B cell (primary cell): ENCODE results near the gene SPSB1. TPM values are rescaled to one million over a fixed set of nuclear protein-coding genes. Genes with fewer than 3 reads are reported as not detected.
A peak's percentile ranks its signal among the peaks of the same experiment; 100 is the strongest.

ENCODE experiments used
- ATAC-seq: fragments of 200-7000 bp; cut with Tn5 transposase; one replicate; pipeline ENCODE4 v1.10.0; 2021; ENCODE audit warnings: low read depth, mild to moderate bottlenecking, moderate number of reproducible peaks, moderate library complexity
- CTCF ChIA-PET: fragments of 350-600 bp; sonication (Branson Sonifier 250); formaldehyde crosslinking; loops from one replicate; lab custom pipeline; 2021; ENCODE audit warnings: antibody characterized with exemption, inconsistent platforms; lab: Charles Lee
- POLR2A ChIA-PET: fragments of 350-600 bp; sonication (Branson Sonifier 250); formaldehyde crosslinking; loops from one replicate; lab custom pipeline; 2021; ENCODE audit warnings: antibody characterized with exemption; lab: Charles Lee
- DNase-seq: peaks from one replicate; pipeline ENCODE4 v3.0.0; 2013
- H2AFZ ChIP-seq: 2 replicates; pipeline ENCODE4 v1.6.1; 2012; ENCODE audit warnings: mild to moderate bottlenecking, low read depth, low read length; ENCODE audit not compliant: insufficient read depth, poor library complexity, severe bottlenecking
- H3K27ac ChIP-seq, 2 donors: 1 replicate in 1 of 2; 2 replicates in 1 of 2; pipeline ENCODE4 v1.5.1; 2012 to 2013; ENCODE audit warnings: low read length in 2 of 2, mild to moderate bottlenecking in 2 of 2, moderate library complexity in 1 of 2
- H3K27me3 ChIP-seq, 4 experiments: fragments of 200-600 bp in 1 of 4; sonication (generic) in 1 of 4; replicated peaks in 1 of 4; 1 replicate in 2 of 4; 2 replicates in 2 of 4; pipeline versions ENCODE4 v1.6.1 to v1.7.0; 2013 to 2016; ENCODE audit warnings: low read length in 3 of 4, mild to moderate bottlenecking in 2 of 4, mixed read lengths in 1 of 4, moderate library complexity in 1 of 4; ENCODE audit not compliant: insufficient read depth in 4 of 4, control insufficient read depth in 3 of 4; ENCODE audit errors: control extremely low read depth in 1 of 4
- H3K36me3 ChIP-seq, 2 experiments: replicated peaks in 1 of 2; 1 replicate in 1 of 2; 2 replicates in 1 of 2; pipeline versions ENCODE4 v1.6.1 to v1.7.1; 2013; ENCODE audit warnings: low read length in 1 of 2; ENCODE audit not compliant: insufficient read depth in 2 of 2, control insufficient read depth in 1 of 2; ENCODE audit errors: control extremely low read depth in 1 of 2, extremely low read depth in 1 of 2
- H3K4me1 ChIP-seq, 2 donors: fragments of 200-600 bp in 1 of 2; sonication (generic) in 1 of 2; 1 replicate in 1 of 2; 2 replicates in 1 of 2; pipeline versions ENCODE4 v1.5.1 to v1.6.1; 2013 to 2017; ENCODE audit warnings: low read length in 2 of 2; ENCODE audit not compliant: control insufficient read depth in 2 of 2, insufficient read depth in 2 of 2
- H3K4me2 ChIP-seq: replicated peaks from 2 replicates; pipeline ENCODE3; 2012; ENCODE audit warnings: mild to moderate bottlenecking, low read depth, low read length; ENCODE audit not compliant: poor library complexity, severe bottlenecking
- H3K4me3 ChIP-seq, 5 experiments: fragments of 200-600 bp in 1 of 5; sonication (generic) in 1 of 5; 1 replicate in 3 of 5; 2 replicates in 2 of 5; pipeline versions ENCODE4 v1.5.1 to v1.7.0; 2011 to 2016; ENCODE audit warnings: low read length in 4 of 5, mild to moderate bottlenecking in 4 of 5, low read depth in 2 of 5, control low read depth in 1 of 5, moderate library complexity in 1 of 5; ENCODE audit not compliant: insufficient read depth in 1 of 5; ENCODE audit errors: control extremely low read depth in 1 of 5, extremely low read depth in 1 of 5
- H3K79me2 ChIP-seq: fragments of 200-600 bp; sonication (generic); one replicate; pipeline ENCODE4 v1.6.0; 2016; ENCODE audit warnings: low read length; ENCODE audit not compliant: control insufficient read depth, insufficient read depth
- H3K9ac ChIP-seq: fragments of 200-600 bp; sonication (generic); 2 replicates; pipeline ENCODE4 v1.6.1; 2017; ENCODE audit warnings: mild to moderate bottlenecking, low read length, moderate library complexity
- H3K9me3 ChIP-seq, 3 donors: one replicate each; pipeline versions ENCODE4 v1.6.1 to v1.7.1; 2013; ENCODE audit warnings: low read length in 2 of 3; ENCODE audit not compliant: control insufficient read depth in 2 of 3, insufficient read depth in 1 of 3; ENCODE audit errors: control extremely low read depth in 1 of 3
- H4K20me1 ChIP-seq: 2 replicates; pipeline ENCODE4 v1.6.0; 2012; ENCODE audit warnings: mild to moderate bottlenecking, low read length; ENCODE audit not compliant: insufficient read depth, control insufficient read depth, poor library complexity, severe bottlenecking
- H3K27ac Mint-ChIP-seq: one replicate; pipeline ENCODE4 v1.8.0; 2021; ENCODE audit warnings: mixed read lengths
- H3K27me3 Mint-ChIP-seq: one replicate; pipeline ENCODE4 v1.8.0; 2021; ENCODE audit warnings: mixed read lengths
- H3K4me1 Mint-ChIP-seq: one replicate; pipeline ENCODE4 v1.8.0; 2021; ENCODE audit warnings: mixed read lengths
- H3K4me3 Mint-ChIP-seq: one replicate; pipeline ENCODE4 v1.8.0; 2021; ENCODE audit warnings: mixed read lengths
- H3K9me3 Mint-ChIP-seq: one replicate; pipeline ENCODE4 v1.8.0; 2022; ENCODE audit warnings: mixed read lengths; ENCODE audit not compliant: insufficient read depth
- EZH2 ChIP-seq: IDR thresholded peaks from 2 replicates; pipeline ENCODE4 v1.6.1; 2012; ENCODE audit warnings: borderline replicate concordance, low read depth, mild to moderate bottlenecking, moderate library complexity, low read length; ENCODE audit not compliant: insufficient read depth, poor library complexity, severe bottlenecking
- WGBS: methylation state at CpG from one replicate; pipeline ENCODE4 v1.1.5; 2013; ENCODE audit warnings: missing lambda C conversion rate; ENCODE audit not compliant: insufficient coverage; 5-methylcytosine and 5-hydroxymethylcytosine counted together
- intact Hi-C: fragments of 100-400 bp; cut with micrococcal nuclease; formaldehyde crosslinking; loops from one replicate; pipeline ENCODE4 v1.10.0; 2022
- polyA plus RNA-seq: library from polyadenylated mRNA; depleted of rRNA; stranded (reverse); fragments of >200 nt; gene quantifications from 2 replicates; pipeline ENCODE4 v1.2.3, GENCODE V29; 2012
- total RNA-seq, 2 donors: library from RNA; stranded (reverse); fragments of 120-200 nt in 1 of 2; gene quantifications; 1 replicate in 1 of 2; 2 replicates in 1 of 2; pipeline versions ENCODE4 v1.2.3 to v1.2.4, GENCODE V29; 2013 to 2022
- TF ChIP-seq, protein P1 (sequence below): fragments of 200-600 bp; IDR thresholded peaks from one replicate; pipeline ENCODE4 v1.8.0; 2022; ENCODE audit warnings: antibody characterized with exemption, mild to moderate bottlenecking

The SPSB1 gene
- total and polyA plus RNA-seq, 2 donors (not counting 1 experiment from before 2014, with no cell fraction given) = 1.7 to 9.4 TPM

DNA sequence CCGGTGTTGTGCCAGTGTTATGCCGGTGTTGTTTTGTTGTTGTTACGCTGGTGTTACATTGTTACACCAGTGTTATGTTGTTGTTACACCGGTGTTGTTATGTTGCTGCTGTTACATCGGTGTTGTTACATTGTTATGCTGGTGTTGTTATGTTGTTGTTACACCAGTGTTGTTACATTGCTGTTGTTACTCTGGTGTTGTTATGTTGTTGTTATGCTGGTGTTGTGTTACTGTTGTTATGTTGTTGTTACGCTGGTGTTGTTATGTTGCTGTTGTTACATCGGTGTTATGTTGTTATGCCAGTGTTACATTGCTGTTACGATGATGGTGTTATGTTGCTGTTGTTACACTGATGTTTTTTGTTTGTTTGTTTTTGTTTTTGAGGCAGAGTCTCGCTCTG, 34.1 kb upstream of the SPSB1 start:
- Mint-ChIP-seq H3K4me1 (peaks cover 4% of the 10 kb centered on the region), H3K9me3 (no peaks in the 10 kb centered on the region), H3K27me3 (no peaks in the 10 kb centered on the region), H3K27ac (peak overlapping the region; percentile 8), H3K4me3 (no peak overlapping the region)
- no peak overlapping the region for H3K9ac ChIP-seq
- ChIA-PET POLR2A (no interaction called here), CTCF (no interaction called here)
- peaks cover 5 to 35% of the 10 kb centered on the region in 2 experiments for H3K36me3 ChIP-seq
- TF ChIP-seq, protein P1, sequence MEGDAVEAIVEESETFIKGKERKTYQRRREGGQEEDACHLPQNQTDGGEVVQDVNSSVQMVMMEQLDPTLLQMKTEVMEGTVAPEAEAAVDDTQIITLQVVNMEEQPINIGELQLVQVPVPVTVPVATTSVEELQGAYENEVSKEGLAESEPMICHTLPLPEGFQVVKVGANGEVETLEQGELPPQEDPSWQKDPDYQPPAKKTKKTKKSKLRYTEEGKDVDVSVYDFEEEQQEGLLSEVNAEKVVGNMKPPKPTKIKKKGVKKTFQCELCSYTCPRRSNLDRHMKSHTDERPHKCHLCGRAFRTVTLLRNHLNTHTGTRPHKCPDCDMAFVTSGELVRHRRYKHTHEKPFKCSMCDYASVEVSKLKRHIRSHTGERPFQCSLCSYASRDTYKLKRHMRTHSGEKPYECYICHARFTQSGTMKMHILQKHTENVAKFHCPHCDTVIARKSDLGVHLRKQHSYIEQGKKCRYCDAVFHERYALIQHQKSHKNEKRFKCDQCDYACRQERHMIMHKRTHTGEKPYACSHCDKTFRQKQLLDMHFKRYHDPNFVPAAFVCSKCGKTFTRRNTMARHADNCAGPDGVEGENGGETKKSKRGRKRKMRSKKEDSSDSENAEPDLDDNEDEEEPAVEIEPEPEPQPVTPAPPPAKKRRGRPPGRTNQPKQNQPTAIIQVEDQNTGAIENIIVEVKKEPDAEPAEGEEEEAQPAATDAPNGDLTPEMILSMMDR = no peak
- TF ChIP-seq EZH2 = no peak
- peaks cover 6% of the 10 kb centered on the region for H4K20me1 ChIP-seq
- no peak overlapping the region for H3K27ac ChIP-seq
- intact Hi-C loops = no loop called here
- H3K9me3 ChIP-seq = peaks cover 0 to 2% (median 0%) of the 10 kb centered on the region in 3 donors
- H3K4me3 ChIP-seq = no peak overlapping the region
- no peaks in the 10 kb centered on the region for H3K27me3 ChIP-seq
- no peak overlapping the region for H2AFZ ChIP-seq
- no peak overlapping the region for H3K4me2 ChIP-seq
- ATAC-seq (no peak), DNase-seq (no peak)
- WGBS = 96% methylated on average over 8 of the region's 9 CpGs
- no peaks in the 10 kb centered on the region for H3K4me1 ChIP-seq
- H3K79me2 ChIP-seq = peaks cover 25% of the 10 kb centered on the region

DNA sequence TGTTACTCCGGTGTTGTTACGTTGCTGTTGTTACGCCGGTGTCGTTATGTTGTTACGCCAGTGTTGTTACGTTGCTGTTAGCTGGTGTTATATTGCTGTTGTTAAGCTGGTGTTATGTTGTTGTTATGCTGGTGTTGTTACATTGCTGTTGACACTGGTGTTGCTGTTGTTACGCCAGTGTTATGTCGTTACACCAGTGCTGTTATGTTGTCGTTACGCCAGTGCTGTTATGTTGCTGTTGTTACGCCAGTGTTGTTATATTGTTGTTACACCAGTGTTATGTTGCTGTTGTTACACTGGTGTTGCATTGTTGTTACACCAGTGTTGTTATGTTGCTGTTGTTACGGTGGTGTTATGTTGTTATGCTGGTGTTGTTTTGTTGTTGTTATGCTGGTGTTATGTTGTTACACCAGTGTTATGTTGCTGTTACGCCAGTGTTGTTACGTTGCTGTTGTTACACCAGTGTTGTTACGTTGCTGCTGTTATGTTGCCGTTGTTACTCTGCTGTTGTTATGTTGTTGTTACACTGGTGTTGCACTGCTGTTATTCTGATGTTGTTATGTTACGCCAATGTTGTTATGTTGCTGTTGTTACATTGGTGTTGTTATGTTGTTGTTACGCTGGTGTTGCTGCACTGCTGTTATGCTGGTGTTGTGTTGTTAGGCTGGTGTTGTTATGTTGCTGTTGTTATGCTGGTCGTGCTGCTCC, 32.5 kb upstream of the SPSB1 start:
- Histone ChIP-seq H3K9ac (no peak overlapping the region), H3K27me3 (no peaks in the 10 kb centered on the region), H3K36me3 (peaks cover 5 to 50% of the 10 kb centered on the region in 2 experiments), H2AFZ (no peak overlapping the region), H3K27ac (no peak overlapping the region), H3K4me3 (no peak overlapping the region), H3K4me2 (no peak overlapping the region), H3K9me3 (peaks cover 0 to 2% (median 0%) of the 10 kb centered on the region in 3 donors), H3K4me1 (no peaks in the 10 kb centered on the region), H4K20me1 (peaks cover 6% of the 10 kb centered on the region), H3K79me2 (peaks cover 25% of the 10 kb centered on the region)
- intact Hi-C loops = no loop called here
- WGBS = 98% methylated on average over 18 of the region's 20 CpGs
- no peak overlapping the region for H3K27ac Mint-ChIP-seq
- CTCF ChIA-PET = no interaction called here
- TF ChIP-seq, protein P1 = no peak
- TF ChIP-seq EZH2 = no peak
- DNase-seq (no peak), ATAC-seq (no peak)
- H3K9me3 Mint-ChIP-seq = no peaks in the 10 kb centered on the region
- POLR2A ChIA-PET = no interaction called here
- no peak overlapping the region for H3K4me3 Mint-ChIP-seq
- no peaks in the 10 kb centered on the region for H3K27me3 Mint-ChIP-seq
- peaks cover 4% of the 10 kb centered on the region for H3K4me1 Mint-ChIP-seq
